GM18508 (cell line): ENCODE data around the gene FOXN3.

Experiments used
- ATAC-seq: cut with Tn5 transposase; IDR thresholded peaks from one replicate; pipeline ENCODE4 v1.9.1; 2021; ENCODE audit warnings: moderate number of reproducible peaks; ENCODE audit not compliant: insufficient read depth, unreplicated experiment

Gene FOXN3

GRCh38 chr14:89432226-89432625 lies 15.2 kb upstream of the FOXN3 start:
- ATAC-seq, result no peak

DNA sequence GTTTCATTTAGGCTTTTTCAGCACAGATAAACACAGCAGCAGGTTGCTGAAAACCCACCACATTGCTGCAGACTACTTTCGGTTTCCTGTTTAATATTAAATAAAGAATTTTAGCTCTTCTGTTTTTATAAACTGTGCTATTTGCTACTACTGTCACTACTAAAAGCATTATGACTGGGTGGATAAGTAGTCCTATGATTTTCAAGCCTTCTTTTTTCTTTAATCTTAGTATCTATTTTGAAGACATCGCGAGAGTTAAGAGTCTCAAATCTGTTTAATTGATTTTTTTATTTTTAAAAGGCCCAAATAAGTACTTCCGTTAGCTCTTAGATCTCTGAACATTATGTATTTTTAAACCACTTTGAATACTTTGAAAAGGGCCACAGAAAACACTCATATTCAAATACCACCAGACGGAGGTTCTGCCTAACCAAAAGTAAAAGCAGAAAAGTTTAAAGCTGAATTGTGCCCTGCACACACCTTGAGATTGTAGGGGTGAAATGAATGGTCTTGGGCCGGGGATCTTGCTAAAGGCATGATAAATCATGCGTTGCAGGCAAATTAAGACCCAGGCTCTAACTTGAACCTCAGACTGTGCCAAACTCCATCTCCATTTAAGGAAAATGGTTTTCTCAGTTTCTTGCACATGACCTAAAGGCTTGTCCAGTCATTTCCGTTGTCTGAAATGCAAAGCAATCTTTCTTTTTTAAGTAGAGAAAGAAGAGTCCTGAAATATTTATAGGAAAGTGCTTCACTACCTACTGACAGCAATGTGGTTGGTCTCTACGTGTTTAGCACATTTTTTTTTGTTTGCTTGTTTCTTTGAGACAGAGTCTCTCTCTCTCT lies 13.6 kb upstream of the FOXN3 start:
- ATAC-seq, result peak; percentile 85

GRCh38 chr14:89429199-89430181 lies 12.5 kb upstream of the FOXN3 start:
- no peak for ATAC-seq

DNA sequence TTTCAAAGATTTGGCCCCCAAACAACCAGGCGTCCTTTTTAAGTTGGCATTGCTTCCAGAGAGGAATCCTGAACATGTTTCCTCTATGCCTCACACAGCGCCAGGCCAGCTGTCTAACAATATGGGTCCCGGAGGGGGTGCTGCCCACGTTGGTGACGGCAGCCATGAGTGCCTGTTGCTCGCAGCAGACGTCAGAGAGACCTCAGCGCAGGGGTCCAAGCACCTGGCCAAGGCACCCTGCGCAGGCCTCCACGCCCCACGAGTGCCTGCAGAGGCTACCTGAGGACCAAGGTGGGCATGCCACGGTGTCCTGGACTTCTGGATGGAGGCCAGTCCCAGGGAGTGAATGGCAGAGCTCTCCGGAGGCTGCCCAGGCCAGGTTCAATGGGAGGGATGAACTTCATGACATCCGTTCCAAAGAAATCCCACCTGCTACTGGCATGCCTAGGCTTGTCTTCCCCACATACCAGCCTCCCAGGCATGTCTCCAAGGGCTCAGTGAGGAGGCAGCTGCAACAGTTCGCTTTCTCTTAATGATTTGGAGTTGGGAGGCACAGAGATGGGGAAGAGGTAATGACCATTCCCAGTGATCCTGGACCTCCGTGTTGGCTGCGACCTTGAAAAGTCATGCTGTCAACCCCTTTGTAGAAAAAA lies 11.6 kb upstream of the FOXN3 start:
- no peak for ATAC-seq

- no peak for ATAC-seq
Observed at GRCh38 chr14:89428173-89428523, 11.1 kb upstream of the FOXN3 start.

- ATAC-seq, result no peak
Observed at GRCh38 chr14:89427426-89428172, 10.6 kb upstream of the FOXN3 start.

DNA sequence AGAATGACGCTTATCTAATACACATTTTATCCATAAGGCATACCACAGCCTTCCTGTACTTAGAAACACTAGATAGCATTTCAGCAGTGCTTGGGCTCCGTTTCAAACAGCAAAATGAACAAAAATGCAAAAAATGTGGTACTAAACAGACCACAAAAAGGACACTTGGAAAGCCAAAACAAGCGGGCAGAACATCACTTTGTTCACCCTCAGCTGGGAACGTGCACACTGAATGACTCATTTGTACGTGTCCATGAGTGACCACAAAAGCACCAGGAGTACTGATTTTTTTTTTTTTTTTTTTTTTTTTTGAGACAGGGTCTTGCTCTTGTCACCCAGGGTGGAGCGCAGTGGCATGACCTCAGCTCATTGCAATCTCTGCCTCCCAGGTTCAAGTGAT lies 8.9 kb upstream of the FOXN3 start:
- ATAC-seq, result no peak

GRCh38 chr14:89424241-89424640 lies 7.2 kb upstream of the FOXN3 start:
- ATAC-seq, result no peak

DNA sequence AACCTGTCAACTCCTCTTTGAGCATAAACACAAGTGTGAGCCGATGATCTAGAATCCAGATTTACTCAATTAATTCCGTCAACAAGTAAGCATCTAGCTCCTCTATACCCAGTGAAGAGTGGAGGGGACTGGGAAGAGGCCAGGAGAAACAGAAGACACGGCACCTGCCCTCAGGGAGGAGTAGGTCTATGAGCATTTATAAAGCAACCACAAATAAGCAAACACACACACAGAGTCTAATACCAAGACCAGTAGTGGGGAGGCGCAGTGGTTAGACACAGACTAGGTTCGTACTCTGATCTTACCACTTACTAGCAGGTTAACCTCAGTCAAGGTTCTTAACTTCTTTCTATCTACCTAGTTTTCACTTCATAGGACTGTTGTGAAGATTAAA lies 5.9 kb upstream of the FOXN3 start:
- ATAC-seq, result no peak

GRCh38 chr14:89422181-89422951 lies 5.3 kb upstream of the FOXN3 start:
- ATAC-seq, result no peak

DNA sequence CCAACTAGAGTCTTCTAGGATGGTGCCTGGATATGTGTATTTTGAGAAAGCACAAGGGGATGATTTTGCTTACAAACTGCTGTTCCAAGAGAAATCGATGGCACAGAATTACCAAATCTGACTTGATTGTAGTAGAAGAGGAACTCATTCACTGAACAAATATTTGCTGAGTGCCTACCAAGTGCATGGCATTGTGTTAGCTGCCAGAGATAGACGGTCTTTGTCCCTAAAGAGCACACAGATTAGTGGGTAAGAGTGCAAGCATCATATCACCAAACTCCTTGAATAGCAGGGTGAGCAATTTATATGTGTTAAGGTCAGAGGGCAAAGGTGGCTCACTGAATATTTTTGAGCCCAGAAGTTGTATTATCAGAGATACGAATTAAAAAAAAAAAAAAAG lies 3.5 kb upstream of the FOXN3 start:
- ATAC-seq, result no peak

GRCh38 chr14:89419973-89420482 lies 3.0 kb upstream of the FOXN3 start:
- no peak for ATAC-seq

DNA sequence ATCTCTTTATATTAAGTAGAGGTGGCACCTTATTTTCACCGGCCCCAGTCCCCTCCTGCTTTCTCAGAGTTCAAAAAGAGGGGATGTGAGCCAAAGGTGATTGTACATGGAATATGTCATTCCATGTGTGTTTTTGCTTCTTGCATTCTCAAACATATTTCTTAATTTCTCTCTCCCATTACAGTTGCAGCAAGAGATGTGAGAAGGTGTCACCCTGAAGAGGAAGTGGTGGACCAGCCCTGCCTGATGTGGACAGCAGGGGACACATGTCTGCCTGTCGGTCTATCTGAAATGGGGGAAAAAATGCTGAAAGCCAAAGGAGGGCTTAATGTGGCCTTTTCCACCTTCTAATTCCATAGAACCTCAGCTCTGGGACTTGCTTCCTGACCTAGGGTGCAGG lies 1.9 kb upstream of the FOXN3 start:
- no peak for ATAC-seq

DNA sequence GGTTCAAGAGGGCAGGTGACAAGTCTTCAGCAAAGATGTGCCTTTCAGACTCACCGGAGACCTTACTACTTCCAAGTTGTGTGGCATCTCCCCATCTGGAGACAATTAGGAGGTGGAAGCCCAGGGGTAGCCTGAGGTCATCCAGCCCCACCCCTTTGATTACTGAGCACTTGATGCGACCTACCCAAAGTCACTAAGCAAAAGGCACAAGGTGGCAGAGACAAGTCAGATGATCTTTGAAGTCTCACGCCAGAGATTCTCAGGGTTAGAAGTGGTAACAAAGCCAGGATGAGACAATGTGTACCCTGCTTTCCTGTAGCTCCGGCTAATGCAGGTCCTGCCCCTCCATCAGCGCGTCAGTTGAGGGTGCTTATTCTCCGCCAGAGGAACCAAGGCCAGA lies 1.4 kb upstream of the FOXN3 start:
- ATAC-seq, result no peak

- peak; percentile 67 for ATAC-seq
Observed at GRCh38 chr14:89417465-89418225, 612 bp upstream of the FOXN3 start.

DNA sequence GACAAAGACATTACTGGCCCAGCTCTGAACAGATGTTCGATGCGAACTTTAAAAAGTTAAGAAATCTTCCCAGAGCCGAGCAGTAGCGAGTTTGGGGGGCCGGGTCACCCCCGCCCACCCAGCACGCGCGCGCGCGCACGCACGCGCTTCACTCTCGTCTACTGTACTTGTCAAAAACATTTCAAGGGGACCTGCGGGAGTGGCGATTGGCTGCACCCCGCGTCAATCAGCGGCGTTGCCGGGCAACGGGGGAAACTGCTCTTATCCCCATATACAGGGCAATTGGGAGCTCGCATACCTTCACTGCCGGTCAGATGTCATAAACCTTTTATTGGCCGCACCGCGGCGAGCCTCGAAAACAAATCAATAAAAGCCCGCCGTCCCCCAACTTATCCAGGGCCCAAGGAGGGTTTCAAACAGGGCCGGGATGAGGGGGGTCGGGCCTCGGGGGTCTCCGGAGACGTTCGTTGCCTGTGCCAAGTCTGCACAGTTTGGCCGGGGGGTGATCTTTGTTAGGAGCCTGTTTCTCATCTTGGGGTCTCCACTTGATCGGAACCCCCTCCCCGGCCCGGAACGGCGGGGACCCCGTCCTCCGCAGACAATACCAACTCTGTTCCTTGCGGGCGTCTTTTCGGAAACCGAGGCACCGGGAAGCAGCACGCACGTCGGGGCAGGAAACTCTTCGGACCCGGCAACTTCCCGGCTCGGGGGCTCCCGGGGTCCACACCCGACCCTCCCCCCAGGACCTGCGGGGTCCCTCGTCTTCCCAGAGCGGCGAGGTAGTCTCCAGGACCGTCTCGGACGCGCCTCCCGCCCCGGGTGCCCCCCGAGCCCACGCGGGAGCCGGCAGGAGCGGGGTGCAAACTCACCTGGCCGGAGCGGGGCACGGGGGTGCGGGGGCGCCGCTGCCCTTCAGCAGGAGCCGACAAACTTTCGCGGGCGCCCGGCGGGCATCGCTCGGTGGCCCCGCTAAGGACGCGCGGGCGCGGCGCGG lies 734 bp downstream of the FOXN3 start:
- peak; percentile 83 for ATAC-seq

DNA sequence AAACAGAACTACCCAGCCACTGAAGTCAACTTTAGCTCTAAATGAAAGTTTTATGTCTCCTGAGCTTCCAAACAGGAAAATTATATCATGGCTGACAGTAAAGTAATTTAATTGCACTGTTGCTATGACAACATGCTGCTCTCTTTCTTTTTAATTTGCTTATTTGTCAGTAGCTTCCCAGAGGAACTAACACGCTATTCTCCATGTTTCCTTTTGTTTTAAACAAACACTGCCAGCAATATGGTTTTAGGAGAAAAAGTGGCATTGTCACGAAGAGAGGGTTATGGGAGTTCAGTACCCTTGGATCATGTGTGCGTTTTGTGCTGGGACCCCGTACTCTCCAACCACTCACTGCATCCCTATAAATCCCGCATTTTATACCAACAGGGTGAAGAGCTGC lies 1.9 kb downstream of the FOXN3 start:
- ATAC-seq, result no peak
